Measurements from ENCODE around the gene SIGLEC12. TPM values are rescaled to one million over a fixed set of nuclear protein-coding genes. Genes with fewer than 3 reads are reported as not detected.

The SIGLEC12 gene
- total RNA-seq, 3 donors from 2014 or later (not counting 1 experiment from before 2014, with no cell fraction given): 0.50 to 0.57 TPM; not detected in 1

- Histone ChIP-seq H3K27ac (ENCODE audit: low read length) (no peak overlapping the region), H3K9me3 (ENCODE audit: control insufficient read depth, insufficient read depth, low read length) (no peaks in the 10 kb centered on the region), H3K27me3 (ENCODE audit: control insufficient read depth, insufficient read depth, low read length) (no peaks in the 10 kb centered on the region), H3K36me3 (ENCODE audit: control insufficient read depth, insufficient read depth, low read length) (no peaks in the 10 kb centered on the region), H3K4me3 (ENCODE audit: low read length) (no peak overlapping the region), H3K4me1 (ENCODE audit: control insufficient read depth, insufficient read depth, low read length) (peaks cover 14% of the 10 kb centered on the region)
- peaks cover 6 to 17% of the 10 kb centered on the region in 2 donors for H3K4me1 Mint-ChIP-seq
- ATAC-seq: no peak
- no peak overlapping the region for H3K27ac Mint-ChIP-seq
- no peak for TF ChIP-seq CTCF (IDR thresholded peaks at IDR 0.05)
- intact Hi-C loops (cut with micrococcal nuclease): no loop called here
- no peaks in the 10 kb centered on the region for H3K36me3 Mint-ChIP-seq
- H3K27me3 Mint-ChIP-seq (ENCODE audit: low read depth in 2 of 2): peaks cover 10 to 20% of the 10 kb centered on the region in 2 donors
- DNase-seq: no peak
- H3K4me3 Mint-ChIP-seq: no peak overlapping the region
- WGBS (ENCODE audit: insufficient coverage): 83% methylated on average over 2 of the region's 2 CpGs
- no peaks in the 10 kb centered on the region for H3K9me3 Mint-ChIP-seq
These were observed 27.7 kb upstream of the SIGLEC12 start for GRCh38 chr19:51529301-51529700.

- DNase-seq (no peak), ATAC-seq (no peak)
- no peak for TF ChIP-seq CTCF (IDR thresholded peaks at IDR 0.05)
- no peaks in the 10 kb centered on the region for H3K36me3 Mint-ChIP-seq
- no peaks in the 10 kb centered on the region for H3K27me3 ChIP-seq (ENCODE audit: control insufficient read depth, insufficient read depth, low read length)
- peaks cover 11 to 26% of the 10 kb centered on the region in 2 donors for H3K27me3 Mint-ChIP-seq (ENCODE audit: low read depth in 2 of 2)
- no peak overlapping the region for H3K4me3 Mint-ChIP-seq
- H3K9me3 ChIP-seq (ENCODE audit: control insufficient read depth, insufficient read depth, low read length): no peaks in the 10 kb centered on the region
- no peaks in the 10 kb centered on the region for H3K9me3 Mint-ChIP-seq
- intact Hi-C loops (cut with micrococcal nuclease): no loop called here
- H3K4me3 ChIP-seq (ENCODE audit: low read length): no peak overlapping the region
- no peaks in the 10 kb centered on the region for H3K4me1 Mint-ChIP-seq
- H3K4me1 ChIP-seq (ENCODE audit: control insufficient read depth, insufficient read depth, low read length): no peaks in the 10 kb centered on the region
- 56% methylated on average over 4 of the region's 4 CpGs for WGBS (ENCODE audit: insufficient coverage)
- H3K27ac Mint-ChIP-seq: no peak overlapping the region
- H3K27ac ChIP-seq (ENCODE audit: low read length): no peak overlapping the region
- H3K36me3 ChIP-seq (ENCODE audit: control insufficient read depth, insufficient read depth, low read length): no peaks in the 10 kb centered on the region
These were observed 24.1 kb upstream of the SIGLEC12 start for GRCh38 chr19:51525651-51526050.

- no peak for ATAC-seq
These were observed 23.2 kb upstream of the SIGLEC12 start for GRCh38 chr19:51524666-51525264.

More at GRCh38 chr19:51524666-51525264, 23.2 kb upstream of the SIGLEC12 start:
- intact Hi-C loops (cut with micrococcal nuclease): no loop called here
- no peaks in the 10 kb centered on the region for H3K4me1 ChIP-seq (ENCODE audit: control insufficient read depth, insufficient read depth, low read length)
- no peaks in the 10 kb centered on the region for H3K36me3 ChIP-seq (ENCODE audit: control insufficient read depth, insufficient read depth, low read length)
- DNase-seq: no peak
- no peak for TF ChIP-seq CTCF (IDR thresholded peaks at IDR 0.05)
- H3K27me3 Mint-ChIP-seq (ENCODE audit: low read depth in 2 of 2): peaks cover 11 to 26% of the 10 kb centered on the region in 2 donors
- no peak overlapping the region for H3K4me3 ChIP-seq (ENCODE audit: low read length)
- H3K9me3 Mint-ChIP-seq: no peaks in the 10 kb centered on the region
- no peaks in the 10 kb centered on the region for H3K27me3 ChIP-seq (ENCODE audit: control insufficient read depth, insufficient read depth, low read length)
- no peak overlapping the region for H3K4me3 Mint-ChIP-seq
- WGBS (ENCODE audit: insufficient coverage): 85% methylated on average over 8 of the region's 8 CpGs
- H3K4me1 Mint-ChIP-seq: no peaks in the 10 kb centered on the region
- H3K9me3 ChIP-seq (ENCODE audit: control insufficient read depth, insufficient read depth, low read length): no peaks in the 10 kb centered on the region
- no peaks in the 10 kb centered on the region for H3K36me3 Mint-ChIP-seq
- H3K27ac Mint-ChIP-seq: no peak overlapping the region
- no peak overlapping the region for H3K27ac ChIP-seq (ENCODE audit: low read length)

Data from natural killer cell (primary cell).